GM13976 (cell line): ENCODE measurements around the gene DNAJC11.

ENCODE experiments used
- DNase-seq: peaks from one replicate; pipeline ENCODE4 v3.0.0; 2012; ENCODE audit warnings: low spot score
- CTCF ChIP-seq: IDR thresholded peaks from 2 replicates; pipeline ENCODE4 v1.5.1; 2012; ENCODE audit warnings: borderline replicate concordance, mild to moderate bottlenecking; ENCODE audit not compliant: insufficient read depth; ENCODE audit errors: extremely low read depth, missing control alignments, control extremely low read depth
- in situ Hi-C: fragments of 300-500 bp; cut with MboI; formaldehyde crosslinking; loops from one replicate; pipeline ENCODE4 v1.12.0; 2022; ENCODE audit warnings: low sequenced_read_pairs, mixed read lengths, inconsistent platforms; ENCODE audit not compliant: unreplicated experiment

DNAJC11 gene

DNA sequence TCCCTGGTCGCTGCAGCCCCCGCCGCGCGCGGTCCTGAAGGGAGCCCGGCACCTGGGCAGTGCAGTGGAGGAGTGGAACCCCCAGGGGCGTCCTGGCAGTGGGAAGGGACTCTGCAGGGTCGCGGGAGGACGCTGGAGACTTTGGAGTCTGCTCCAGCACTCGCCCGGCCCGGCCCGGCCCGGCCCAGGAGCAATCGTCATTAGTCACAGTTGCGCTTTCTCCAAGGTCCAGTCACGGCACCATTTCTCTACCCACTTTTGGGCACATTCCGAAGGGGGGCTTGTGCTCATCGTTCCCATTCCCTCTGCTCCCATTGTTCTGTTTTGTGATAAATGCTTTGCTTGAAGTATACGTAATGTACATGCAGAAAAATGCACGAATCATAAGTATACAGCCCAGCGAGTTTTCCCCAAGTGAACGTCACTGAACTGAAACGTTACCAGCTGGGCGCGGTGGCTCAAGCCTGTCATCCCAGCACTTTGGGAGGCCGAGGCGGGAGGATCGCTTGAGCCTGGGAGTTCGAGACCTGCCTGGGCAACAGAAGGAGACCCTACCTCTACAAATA lies 75.9 kb downstream of the DNAJC11 start:
- no peak for DNase-seq

GRCh38 chr1:6624710-6625583 lies 76.7 kb downstream of the DNAJC11 start, which contains the start of gene THAP3:
TSS of gene THAP3 (plus strand) at chr1:6624868. CDS start at chr1:6625219, 351 bp downstream.
- DNase-seq, result peak; percentile 95
- TF ChIP-seq CTCF, result peak; percentile 22
- in situ Hi-C loops, result no loop called here

More for the DNA sequence above, 75.9 kb downstream of the DNAJC11 start:
- TF ChIP-seq CTCF, result no peak
- in situ Hi-C loops, result no loop called here

- TF ChIP-seq CTCF, result no peak
- in situ Hi-C loops, result no loop called here
- DNase-seq, result no peak
These were observed 78.2 kb downstream of the DNAJC11 start for GRCh38 chr1:6623269-6623965.

DNA sequence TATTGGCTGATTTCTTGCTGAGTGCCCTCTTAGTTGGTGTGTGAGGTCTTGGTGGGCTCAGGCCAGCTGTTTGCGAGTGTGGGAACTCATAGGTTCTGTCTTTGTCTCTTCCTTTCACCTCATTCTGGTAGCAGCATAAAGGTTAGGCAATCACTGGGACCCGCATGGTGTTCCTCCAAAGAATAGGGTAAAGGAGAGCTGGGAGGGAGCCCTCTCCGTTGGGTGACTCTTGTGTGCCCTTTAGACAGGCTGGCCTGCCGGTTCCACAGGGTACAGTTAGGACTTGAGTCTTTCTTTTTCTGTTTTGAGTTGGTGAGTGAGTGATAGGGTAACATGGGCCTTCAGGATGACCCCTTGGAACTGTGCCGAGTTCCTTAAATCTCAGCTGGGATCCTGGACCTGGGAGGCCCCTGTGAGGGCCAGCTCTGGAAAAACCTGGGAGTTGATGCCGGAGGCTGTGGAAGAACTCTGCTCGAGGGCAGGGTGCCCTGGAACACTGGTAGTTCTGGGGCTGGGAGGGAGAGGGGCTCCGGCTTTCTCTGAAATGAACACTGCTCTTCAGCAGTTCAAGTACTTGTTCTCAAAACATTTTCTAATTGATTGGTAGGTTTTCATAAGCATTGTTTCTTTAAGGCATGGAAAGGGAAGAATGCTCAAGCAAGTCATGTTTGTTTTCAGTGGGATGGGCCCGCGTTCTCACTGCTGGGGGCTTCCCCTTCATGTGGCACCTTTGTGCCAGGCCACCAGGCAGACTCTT lies 79.0 kb downstream of the DNAJC11 start:
- no peak for DNase-seq
- in situ Hi-C loops, result no loop called here
- TF ChIP-seq CTCF, result no peak

DNA sequence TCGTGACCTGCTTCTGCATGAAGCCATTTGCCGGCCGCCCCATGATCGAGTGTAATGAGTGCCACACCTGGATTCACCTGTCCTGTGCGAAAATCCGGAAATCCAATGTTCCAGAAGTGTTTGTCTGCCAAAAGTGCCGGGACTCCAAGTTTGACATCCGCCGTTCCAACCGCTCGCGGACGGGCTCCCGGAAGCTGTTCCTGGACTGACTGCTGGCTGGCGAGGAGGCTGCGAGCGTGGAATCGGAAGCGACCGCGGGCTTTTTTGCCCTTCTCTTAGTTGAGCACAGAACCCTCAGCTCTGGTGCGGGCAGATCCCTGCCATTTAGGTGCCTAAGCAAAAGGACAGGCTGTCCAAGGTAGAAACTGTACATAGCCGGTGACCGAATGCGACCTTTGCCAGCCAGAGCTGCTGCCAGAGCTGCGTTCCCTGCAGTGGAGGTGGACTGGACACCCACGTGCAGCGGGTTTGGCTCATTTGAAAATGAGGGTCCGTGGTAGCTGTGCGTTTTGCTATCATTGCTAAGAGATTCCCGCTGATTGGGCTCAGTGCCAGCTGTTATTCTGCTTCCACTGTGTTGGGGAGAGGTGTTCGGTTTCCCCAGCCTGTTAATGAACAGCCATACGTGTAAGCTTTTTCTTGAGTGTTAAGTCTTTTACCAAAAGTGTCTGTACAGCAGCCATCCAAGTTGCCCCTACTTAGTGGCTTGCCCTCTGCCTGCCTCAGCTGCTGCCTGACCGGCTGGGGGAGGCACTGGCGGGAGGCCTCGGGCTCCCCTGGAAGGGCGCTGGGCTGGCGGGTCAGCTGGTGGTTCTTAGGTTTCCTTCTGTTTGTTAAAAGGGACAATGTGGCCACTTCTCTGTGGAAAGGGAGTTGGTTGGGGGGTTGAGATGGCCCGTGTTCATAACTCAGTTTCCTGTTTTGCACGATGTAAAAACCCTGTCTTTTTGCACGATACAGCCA lies 79.9 kb downstream of the DNAJC11 start:
- DNase-seq, result no peak
- TF ChIP-seq CTCF, result no peak
- in situ Hi-C loops, result no loop called here

- in situ Hi-C loops, result no loop called here
- DNase-seq, result no peak
- no peak for TF ChIP-seq CTCF
These were observed 82.6 kb downstream of the DNAJC11 start for GRCh38 chr1:6619045-6619444.
